GM20000 (cell line): ENCODE results near the gene CLEC9A.

Experiments
- DNase-seq: peaks from one replicate; pipeline ENCODE4 v3.0.0; 2012; ENCODE audit warnings: low spot score
- TF ChIP-seq, protein P1 (sequence below): IDR thresholded peaks from 2 replicates; pipeline ENCODE4 v1.5.1; 2012; ENCODE audit warnings: mild to moderate bottlenecking, control low read depth; ENCODE audit errors: extremely low read depth, missing control alignments

The CLEC9A gene

DNA sequence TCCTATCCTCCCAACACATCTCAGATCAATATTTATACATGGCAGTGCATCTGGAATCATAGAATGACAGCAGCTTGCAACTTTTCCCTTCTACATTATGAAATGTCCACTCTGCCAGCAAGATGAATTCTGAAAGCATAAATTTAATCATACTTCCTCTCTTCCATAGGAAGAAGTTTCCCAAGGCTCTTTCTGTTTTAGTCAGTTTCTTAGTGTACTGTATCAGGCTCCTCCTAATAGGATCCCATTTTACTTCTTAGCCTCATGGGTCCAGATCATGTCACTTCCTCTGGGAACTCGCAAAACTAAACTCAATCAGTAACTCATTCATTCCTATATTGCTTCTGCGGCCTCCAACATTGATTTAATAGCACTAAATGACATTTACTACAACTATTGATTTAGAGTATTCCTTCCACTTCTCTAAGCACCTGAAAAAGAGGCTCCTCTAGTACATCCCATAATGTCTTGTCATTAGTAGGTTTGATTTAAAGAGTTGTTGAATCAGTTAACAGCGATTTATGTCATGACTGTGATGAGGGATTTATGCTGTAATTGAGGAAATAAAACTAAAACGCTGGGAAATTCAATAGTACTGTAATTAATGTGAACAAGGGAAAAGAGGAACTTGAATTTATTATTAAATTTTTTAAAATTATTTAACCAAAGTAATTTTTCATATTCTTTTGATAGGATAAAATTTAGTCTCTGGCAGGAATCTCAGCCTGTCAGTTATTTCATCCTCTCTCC lies 64.3 kb downstream of the CLEC9A start:
- TF ChIP-seq, protein P1, sequence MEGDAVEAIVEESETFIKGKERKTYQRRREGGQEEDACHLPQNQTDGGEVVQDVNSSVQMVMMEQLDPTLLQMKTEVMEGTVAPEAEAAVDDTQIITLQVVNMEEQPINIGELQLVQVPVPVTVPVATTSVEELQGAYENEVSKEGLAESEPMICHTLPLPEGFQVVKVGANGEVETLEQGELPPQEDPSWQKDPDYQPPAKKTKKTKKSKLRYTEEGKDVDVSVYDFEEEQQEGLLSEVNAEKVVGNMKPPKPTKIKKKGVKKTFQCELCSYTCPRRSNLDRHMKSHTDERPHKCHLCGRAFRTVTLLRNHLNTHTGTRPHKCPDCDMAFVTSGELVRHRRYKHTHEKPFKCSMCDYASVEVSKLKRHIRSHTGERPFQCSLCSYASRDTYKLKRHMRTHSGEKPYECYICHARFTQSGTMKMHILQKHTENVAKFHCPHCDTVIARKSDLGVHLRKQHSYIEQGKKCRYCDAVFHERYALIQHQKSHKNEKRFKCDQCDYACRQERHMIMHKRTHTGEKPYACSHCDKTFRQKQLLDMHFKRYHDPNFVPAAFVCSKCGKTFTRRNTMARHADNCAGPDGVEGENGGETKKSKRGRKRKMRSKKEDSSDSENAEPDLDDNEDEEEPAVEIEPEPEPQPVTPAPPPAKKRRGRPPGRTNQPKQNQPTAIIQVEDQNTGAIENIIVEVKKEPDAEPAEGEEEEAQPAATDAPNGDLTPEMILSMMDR, result no peak
- DNase-seq, result no peak

DNA sequence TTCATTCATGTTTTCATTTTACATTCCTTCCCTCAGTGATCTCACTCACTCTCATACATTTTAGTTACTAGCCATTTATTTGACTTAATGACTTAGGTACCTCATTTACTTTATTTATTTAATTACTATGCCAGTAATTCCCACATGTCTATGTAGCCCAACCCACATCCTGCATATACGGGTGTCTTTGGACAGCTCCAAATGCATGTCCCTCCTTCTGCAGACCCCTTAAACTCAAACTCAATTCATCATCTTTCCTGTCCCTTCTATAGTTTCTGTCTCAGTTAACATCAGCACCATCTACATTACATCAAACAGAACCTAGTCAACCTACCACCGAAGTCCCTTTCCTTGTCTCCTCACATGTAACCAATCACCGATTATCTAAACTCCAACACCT lies 65.5 kb downstream of the CLEC9A start:
- TF ChIP-seq, protein P1, result no peak
- DNase-seq, result no peak

DNA sequence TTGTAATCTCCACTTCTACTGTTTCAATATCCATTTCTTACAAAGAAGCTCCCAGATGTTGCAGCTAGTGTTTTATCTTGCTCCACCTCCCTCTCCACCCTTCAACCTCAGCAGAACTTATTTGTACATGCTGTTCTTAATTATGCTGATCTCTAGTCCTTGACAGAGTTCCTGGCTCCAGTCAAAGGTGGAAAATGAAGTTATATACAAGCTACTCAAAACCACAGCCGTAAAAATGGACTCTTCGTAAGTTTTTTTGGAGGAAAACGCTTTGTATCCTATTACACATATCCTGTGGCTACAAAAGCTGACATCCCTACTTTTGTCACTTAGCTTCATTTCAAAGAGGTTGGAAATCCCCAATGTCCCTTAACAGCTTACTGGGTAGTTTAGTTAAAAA lies 67.0 kb downstream of the CLEC9A start:
- no peak for DNase-seq
- TF ChIP-seq, protein P1, result no peak

DNA sequence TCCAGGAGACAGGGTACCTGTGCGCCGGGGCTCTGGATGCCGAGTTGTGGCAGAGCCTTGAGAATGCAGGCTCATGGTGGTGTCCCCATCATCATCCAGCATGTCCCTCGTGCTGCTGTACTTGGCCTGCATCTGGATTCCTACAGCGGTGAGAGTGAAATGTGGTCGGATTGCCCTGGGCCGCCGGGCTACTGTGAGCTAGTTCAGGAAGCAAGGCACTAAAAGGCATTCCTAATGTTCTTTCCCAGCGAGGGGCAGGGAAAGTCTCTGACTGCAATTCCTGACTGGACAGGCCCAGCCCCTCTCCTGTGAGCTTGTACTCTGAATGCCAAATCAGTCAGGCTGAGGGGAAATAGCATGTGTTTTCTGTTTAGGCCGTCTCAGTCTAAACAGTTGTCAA lies 68.3 kb downstream of the CLEC9A start, which contains the start of gene CLEC1A:
Gene CLEC1A (minus strand): TSS at position 195 of the 400 bp plus-strand sequence. CDS start 63 bp downstream, at position 132.
- TF ChIP-seq, protein P1, result no peak
- DNase-seq, result no peak

DNA sequence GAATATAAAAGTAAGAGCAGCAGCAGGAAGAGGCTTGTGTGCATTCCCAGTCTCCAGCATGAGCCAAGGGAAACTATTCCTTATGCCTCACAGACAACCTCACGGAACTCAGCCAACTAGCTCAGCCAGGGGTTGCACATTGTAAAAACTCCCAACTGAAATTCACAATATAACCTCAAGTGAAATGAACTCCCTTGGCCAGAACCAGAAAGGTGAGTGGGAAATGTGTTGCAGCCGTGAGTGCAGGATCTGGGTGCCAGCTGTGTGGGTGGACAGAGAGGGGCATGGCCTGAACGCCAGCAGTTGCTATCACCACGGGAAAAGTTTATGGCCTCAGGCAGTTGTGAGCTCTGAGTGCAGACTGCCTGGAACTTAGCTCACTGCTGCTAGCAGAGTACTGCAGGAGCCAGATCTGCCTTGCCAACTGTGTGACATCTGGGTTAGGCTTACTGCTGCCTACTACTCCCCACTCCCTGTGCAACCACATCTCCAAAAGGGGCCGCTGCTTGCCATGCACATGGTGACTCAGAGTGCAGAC lies 70.6 kb downstream of the CLEC9A start:
- TF ChIP-seq, protein P1, result no peak
- no peak for DNase-seq

DNA sequence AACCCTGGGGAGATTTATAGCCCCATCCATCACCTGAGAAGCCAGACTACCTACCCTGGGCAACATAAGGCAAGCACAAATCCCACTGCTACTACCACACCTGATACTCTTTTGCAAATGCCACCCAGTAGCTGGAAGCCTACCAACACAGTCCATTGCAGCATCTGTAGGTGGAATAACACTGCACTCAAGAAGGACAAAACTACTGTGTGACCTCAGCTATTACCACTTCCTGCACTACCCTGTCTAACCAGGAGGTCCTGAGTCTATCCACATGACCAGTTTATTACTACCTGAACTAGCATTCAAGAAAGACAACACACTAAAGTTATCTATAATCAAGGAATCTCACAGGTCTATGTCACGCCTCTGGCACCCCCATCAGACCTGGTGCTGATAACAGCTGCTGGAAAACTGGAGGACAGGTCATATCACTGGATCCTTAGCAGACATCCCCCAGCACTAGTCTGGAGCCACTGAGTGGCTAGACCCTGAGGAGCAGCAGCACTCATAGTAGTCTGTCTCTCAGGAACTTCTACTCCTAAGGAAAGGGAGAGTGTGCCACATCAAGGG lies 71.3 kb downstream of the CLEC9A start:
- DNase-seq, result no peak
- TF ChIP-seq, protein P1, result no peak

DNA sequence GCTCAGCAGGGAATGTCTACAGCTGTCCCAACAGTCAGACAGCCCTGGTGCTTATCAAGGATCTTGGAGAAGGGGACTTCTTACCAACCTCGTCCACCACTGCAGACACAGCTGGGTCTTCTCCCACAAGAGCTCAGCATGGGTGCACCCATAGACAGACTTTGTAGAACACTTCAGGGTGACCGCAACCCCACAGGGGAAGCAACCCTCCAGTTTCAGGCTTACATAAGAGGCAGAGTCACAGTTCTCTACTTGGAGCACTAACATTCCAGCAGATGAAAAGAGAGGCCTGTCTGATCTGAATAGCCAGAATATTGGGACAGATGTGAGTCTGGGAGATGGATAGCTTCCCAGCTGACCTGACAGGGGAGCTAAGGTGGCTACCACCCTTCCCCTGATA lies 71.8 kb downstream of the CLEC9A start:
- DNase-seq, result no peak
- TF ChIP-seq, protein P1, result no peak
